Umbilical cord (tissue), 2 donors: ENCODE results near the gene MAP3K2. TPM values are rescaled to one million over a fixed set of nuclear protein-coding genes. Genes with fewer than 3 reads are reported as not detected.

ENCODE experiments used
- DNase-seq: peaks from one replicate; pipeline ENCODE4 v3.0.0-alpha.2; 2015; ENCODE audit warnings: low spot score
- total RNA-seq: library from RNA; depleted of rRNA; stranded (reverse); fragments of >200 nt; gene quantifications from one replicate; pipeline ENCODE4 v1.2.3, GENCODE V29; 2014; ENCODE audit warnings: low replicate concordance; ENCODE audit not compliant: insufficient read depth

The MAP3K2 gene
- total RNA-seq, 1 donor from 2014 or later = 63.3 TPM

- DNase-seq = no peak
Observed at GRCh38 chr2:127407091-127407490, 19.3 kb upstream of the MAP3K2 start.

GRCh38 chr2:127406454-127406853 lies 18.7 kb upstream of the MAP3K2 start:
- DNase-seq = peak; percentile 49

GRCh38 chr2:127405255-127405610 lies 17.5 kb upstream of the MAP3K2 start:
- DNase-seq = no peak

GRCh38 chr2:127404466-127405254 lies 16.9 kb upstream of the MAP3K2 start:
- DNase-seq = no peak

DNA sequence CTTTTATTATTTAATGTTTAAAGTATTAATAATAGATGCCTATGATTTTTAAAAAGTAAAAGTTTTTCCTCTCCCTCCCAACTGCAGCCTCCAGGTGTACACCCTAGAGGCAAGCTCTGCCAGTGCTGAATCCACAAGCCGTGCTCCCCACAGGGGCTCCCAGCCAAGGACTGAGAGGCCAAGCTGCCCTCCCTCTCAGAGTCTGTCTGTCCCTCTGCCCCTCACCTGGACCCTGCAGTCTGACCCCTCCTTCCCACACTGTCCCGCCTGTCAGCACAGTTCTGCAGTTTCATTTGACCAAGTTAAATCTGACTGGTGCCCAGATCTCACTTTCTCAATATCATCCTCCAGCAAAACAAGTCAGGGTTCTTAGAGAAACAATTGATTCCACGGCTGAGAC lies 15.7 kb upstream of the MAP3K2 start:
- DNase-seq = no peak

GRCh38 chr2:127401757-127402695 lies 14.3 kb upstream of the MAP3K2 start:
- no peak for DNase-seq

DNA sequence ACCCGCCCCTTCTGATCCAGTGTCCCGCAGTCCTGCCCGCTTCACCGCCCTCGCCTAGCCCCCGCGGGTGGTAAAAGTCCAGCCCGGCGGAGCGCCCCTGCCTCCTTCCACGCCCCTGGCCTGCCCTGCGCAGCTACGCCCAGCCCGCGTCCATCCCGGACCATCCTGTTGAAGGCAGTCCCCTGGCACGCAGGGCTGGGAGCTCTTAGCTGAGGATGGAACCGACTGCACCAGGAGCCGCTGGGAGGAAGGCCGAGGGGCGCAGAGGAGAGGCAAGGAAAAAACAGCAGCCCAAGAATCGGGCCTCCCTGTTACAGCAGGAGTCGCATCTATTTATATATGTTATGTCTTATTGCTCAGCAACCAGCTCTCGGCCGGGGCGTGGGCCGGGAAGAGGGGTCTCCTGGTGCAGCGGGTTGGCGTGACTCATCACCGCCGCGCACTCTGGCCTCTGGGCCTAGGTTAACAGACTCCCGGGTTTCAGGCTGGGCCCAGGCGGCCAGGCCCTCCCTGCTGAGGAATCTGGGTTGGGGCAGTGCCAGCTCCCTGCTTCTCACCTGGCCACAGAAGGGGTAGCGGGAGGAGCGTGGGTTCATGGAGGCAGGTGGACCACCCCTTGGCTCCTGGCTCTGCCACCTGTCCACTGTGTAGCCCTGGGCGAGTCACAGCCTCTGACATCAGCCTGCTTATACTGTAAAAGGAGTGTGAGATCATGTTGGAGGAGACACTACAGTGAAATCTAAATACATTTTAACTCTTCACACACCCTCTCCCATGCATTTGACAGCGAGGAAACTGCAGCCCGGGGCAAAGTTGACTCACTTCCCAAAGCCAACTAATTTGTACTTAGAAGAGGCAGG lies 13.4 kb upstream of the MAP3K2 start:
- peak; percentile 57 for DNase-seq

- no peak for DNase-seq
Observed at GRCh38 chr2:127400533-127400896, 12.7 kb upstream of the MAP3K2 start.

GRCh38 chr2:127398239-127398590 lies 10.4 kb upstream of the MAP3K2 start:
- DNase-seq = peak; percentile 95

DNA sequence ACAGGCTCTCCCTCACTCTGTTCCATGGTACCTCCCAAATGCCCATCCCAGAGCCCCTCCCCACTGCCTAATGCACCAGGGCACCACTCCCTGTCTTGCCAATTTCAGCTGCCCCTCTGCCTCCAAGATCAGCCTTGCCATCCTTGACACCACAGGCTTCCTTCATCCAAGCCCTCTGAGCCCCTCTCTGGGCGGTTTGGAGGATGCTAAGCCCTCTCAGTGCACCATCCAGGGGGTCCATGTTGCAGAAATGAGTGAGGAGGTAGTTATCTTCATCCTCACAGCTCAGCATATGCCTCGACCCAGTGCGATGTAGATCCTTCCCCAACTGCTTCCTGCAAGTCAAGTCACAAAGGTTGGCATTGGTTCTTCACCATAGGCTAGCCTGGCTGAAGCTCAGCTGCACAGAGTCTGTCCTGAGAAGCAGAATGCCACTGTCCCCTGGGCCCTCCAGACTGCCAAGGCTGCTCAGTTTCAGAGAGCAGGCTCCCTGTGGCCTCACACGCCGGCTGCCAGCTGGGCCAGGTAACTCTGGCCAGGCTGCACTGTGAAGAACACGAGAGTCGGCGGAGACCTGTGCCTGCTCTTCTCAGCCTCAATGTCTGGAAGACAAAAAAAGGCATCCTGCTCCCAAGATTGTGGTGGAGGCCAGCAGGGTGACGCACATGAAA lies 9.9 kb upstream of the MAP3K2 start:
- no peak for DNase-seq

- DNase-seq = no peak
Observed at GRCh38 chr2:127394492-127394891, 6.7 kb upstream of the MAP3K2 start.

DNA sequence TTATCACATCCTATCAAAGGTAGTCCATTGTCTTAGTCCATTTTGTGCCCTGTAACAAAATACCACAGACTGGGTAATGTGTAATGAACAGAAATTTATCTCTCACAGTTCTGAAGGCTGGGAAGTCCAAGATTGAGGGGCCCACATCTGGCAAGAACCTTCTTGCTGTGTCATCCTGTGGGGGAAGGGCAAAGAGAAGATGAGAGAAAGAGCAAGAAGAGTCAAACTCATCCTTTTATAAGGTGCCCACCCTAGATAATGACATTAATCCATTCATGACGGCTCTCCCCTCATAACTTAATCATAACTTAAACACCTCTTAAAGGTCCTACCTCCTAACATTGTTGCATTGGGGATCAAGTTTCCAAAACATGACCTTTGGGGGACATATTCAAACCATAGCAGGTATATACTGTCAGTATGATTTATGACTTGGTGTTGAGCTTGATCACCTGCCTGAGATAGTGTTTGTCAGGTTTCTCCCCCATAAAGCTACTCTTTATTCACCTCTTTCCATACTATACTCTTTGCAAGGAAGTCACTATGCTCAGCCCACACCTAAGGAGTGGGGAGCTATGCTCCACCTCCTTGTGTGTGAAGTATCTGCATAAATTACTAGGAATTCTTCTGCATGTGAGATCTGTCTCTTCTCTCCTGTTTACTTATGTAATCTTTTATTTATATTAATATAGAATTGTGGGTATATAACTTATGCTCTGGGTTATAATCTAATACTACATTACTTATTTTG lies 5.2 kb upstream of the MAP3K2 start:
- no peak for DNase-seq

DNA sequence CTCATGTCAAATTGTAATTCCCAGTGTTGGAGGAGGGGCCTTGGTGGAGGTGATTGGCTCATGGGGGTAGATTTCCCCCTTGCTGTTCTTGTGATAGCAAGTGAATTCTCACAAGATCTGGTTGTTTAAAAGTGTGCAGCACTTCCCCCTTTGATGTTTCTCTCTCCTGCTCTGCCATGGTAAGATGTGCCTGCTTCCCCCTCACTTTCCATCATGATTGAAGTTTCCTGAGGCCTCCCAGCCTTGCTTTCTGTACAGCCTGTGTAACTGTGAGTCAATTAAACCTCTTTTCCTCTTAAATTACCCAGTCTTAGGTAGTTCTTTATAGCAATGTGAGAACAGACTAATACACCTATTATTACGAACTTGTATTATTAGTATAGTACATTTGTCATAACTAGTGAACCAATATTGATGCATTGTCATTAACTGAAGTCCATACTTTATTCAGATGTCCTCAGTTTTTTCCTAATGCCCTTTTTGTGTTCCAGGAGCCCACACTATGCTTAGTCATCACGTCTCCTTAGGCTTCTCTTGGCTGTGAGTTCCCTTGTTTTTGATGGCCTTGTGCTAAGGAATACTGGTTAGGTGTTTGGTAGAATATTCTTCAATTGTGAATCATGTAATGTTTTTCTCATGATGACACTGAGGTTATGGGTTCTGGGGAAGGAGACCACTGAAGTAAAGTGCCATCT lies 4.5 kb upstream of the MAP3K2 start:
- no peak for DNase-seq

DNA sequence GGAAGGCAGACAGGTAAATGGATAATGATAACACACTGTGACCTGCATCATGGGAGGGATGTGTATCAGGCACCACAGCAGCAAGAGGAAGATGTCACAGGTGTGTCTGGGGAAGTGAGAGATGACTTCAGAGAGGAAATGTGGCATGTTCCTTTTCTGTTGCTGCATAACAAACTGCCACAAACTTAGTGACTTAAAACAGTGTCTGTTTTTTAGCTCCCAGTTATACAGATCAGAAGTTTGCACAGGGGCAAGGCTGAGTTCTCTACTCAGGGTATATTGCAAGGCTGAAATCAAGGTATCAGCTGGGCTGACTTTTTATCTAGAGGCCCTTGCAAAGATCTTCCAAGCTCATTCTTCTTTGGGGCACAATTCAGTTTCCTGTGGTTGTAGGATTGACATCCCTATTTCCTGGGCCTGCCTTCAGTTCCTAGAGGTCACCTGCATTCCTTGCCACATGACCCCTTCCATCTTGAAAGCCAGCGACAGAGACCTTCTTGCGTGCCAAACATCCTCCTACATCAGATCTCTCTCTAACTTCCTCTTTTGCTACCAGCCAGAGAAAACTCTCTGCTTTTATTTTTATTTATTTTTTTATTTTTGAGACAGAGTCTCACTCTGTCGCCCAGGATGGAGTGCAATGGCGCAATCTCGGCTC lies 2.1 kb upstream of the MAP3K2 start:
- DNase-seq = no peak

GRCh38 chr2:127388423-127389164 lies 819 bp upstream of the MAP3K2 start:
- no peak for DNase-seq

DNA sequence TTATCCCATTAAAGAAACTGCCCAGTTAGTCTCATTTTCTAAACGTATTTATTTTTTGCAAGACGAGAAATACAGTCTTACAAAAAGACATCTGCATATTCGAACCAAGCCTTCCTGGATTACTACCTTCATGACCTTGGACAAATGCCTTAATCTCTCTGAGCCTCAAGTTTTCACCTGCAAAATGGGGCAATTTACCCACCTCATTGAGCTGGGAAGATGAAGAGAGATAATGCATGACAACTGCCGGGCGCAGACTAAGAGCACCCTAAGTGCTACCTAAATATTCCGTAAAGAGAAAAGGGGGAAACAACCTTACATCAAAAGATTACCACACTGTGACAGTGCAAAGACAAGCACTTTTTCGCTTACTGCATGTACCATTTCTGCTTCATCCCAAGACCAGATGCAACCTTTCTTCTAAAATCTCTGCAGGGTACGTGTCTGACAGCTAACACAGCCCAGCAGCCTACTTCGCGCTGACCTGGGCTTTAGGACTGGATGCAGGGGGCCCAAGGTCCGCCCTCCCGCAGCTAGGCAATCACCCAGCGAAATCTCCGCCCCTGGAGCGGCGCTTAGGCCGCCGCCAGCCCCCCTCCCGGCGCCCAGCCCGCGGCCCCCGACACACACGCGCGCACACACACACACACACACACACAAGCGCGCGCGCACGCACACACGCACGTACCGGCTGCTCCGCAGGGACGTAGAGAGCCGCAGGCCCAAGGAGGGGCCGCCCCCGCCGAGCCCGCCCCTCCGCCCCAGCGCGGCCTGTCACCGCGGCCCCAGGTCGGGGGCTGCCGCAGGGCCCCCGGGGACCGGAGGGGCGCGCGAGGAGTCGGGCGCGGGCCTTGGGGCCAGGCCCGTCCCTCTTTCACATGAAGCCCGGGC lies 766 bp downstream of the MAP3K2 start:
- DNase-seq = peak; percentile 93

- DNase-seq = no peak
Observed at GRCh38 chr2:127386246-127386645, 1.5 kb downstream of the MAP3K2 start.

DNA sequence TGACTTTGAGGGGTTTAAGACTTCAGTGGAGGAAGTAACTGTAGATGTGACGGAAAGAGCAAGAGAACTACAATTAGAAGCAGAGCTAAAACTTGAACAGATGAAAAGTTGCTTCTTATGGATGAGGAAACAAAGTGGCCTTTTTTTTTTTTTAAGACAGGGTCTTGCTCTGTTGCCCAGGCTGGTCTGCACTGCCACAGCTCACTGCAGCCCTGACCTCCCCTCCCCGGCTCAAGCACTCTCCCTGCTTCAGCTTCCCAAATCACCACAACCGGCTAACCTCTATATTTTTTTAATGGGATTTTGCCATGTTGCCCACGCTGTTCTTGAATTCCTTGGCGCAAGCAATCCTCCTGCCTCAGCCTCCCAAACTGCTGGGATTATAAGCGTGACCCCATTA lies 3.2 kb downstream of the MAP3K2 start:
- DNase-seq = no peak
